ENCODE measurements around the gene DAND5.
"Not testable (repeated sequence)": the region's sequence is repeated elsewhere in the genome, so short reads cannot be mapped to it uniquely, and the experiment has no call there.

DAND5 gene

GRCh38 chr19:12965017-12965811 lies 4.2 kb upstream of the DAND5 start:
- in situ Hi-C loops (cut with MboI; ENCODE audit: low sequenced_read_pairs) = no loop called here

GRCh38 chr19:12965812-12966135 lies 3.6 kb upstream of the DAND5 start:
- in situ Hi-C loops (cut with MboI; ENCODE audit: low sequenced_read_pairs) = no loop called here

- in situ Hi-C loops (cut with MboI; ENCODE audit: low sequenced_read_pairs) = no loop called here
These were observed 1.5 kb upstream of the DAND5 start for GRCh38 chr19:12967907-12968306.

- in situ Hi-C loops (cut with MboI; ENCODE audit: low sequenced_read_pairs) = no loop called here
These were observed 869 bp downstream of the DAND5 start for GRCh38 chr19:12970070-12970820.

GRCh38 chr19:12973236-12973635 lies 3.9 kb downstream of the DAND5 start:
- in situ Hi-C loops (cut with MboI; ENCODE audit: low sequenced_read_pairs) = no loop called here

- in situ Hi-C loops (cut with MboI; ENCODE audit: low sequenced_read_pairs) = no loop called here
These were observed 5.2 kb downstream of the DAND5 start for GRCh38 chr19:12974301-12975220.

GRCh38 chr19:12975221-12975741 lies 5.9 kb downstream of the DAND5 start:
- in situ Hi-C loops (cut with MboI; ENCODE audit: low sequenced_read_pairs) = no loop called here

GRCh38 chr19:12976109-12976508 lies 6.7 kb downstream of the DAND5 start:
- in situ Hi-C loops (cut with MboI; ENCODE audit: low sequenced_read_pairs) = not testable (repeated sequence)

- in situ Hi-C loops (cut with MboI; ENCODE audit: low sequenced_read_pairs) = no loop called here
These were observed 10.6 kb downstream of the DAND5 start for GRCh38 chr19:12979974-12980373.

- in situ Hi-C loops (cut with MboI; ENCODE audit: low sequenced_read_pairs) = no loop called here
These were observed 13.3 kb downstream of the DAND5 start for GRCh38 chr19:12982648-12983047.

GRCh38 chr19:12983091-12983490 lies 13.7 kb downstream of the DAND5 start:
- in situ Hi-C loops (cut with MboI; ENCODE audit: low sequenced_read_pairs) = no loop called here

- in situ Hi-C loops (cut with MboI; ENCODE audit: low sequenced_read_pairs) = no loop called here
These were observed 14.3 kb downstream of the DAND5 start for GRCh38 chr19:12983542-12984142.

- in situ Hi-C loops (cut with MboI; ENCODE audit: low sequenced_read_pairs) = no loop called here
These were observed 14.8 kb downstream of the DAND5 start for GRCh38 chr19:12984143-12984627.

- in situ Hi-C loops (cut with MboI; ENCODE audit: low sequenced_read_pairs) = no loop called here
These were observed 15.3 kb downstream of the DAND5 start for GRCh38 chr19:12984683-12985048.

- in situ Hi-C loops (cut with MboI; ENCODE audit: low sequenced_read_pairs) = no loop called here
These were observed 15.8 kb downstream of the DAND5 start for GRCh38 chr19:12985049-12985776.

- in situ Hi-C loops (cut with MboI; ENCODE audit: low sequenced_read_pairs) = no loop called here
These were observed 17.4 kb downstream of the DAND5 start for GRCh38 chr19:12986726-12987125.

- in situ Hi-C loops (cut with MboI; ENCODE audit: low sequenced_read_pairs) = no loop called here
These were observed 17.8 kb downstream of the DAND5 start for GRCh38 chr19:12987190-12987589.

GRCh38 chr19:12987781-12988180 lies 18.4 kb downstream of the DAND5 start:
- in situ Hi-C loops (cut with MboI; ENCODE audit: low sequenced_read_pairs) = no loop called here

- in situ Hi-C loops (cut with MboI; ENCODE audit: low sequenced_read_pairs) = no loop called here
These were observed 21.1 kb downstream of the DAND5 start for GRCh38 chr19:12990431-12990830.

- in situ Hi-C loops (cut with MboI; ENCODE audit: low sequenced_read_pairs) = no loop called here
These were observed 21.5 kb downstream of the DAND5 start for GRCh38 chr19:12990853-12991252.

Measured in hTERT RPE-1 (cell line).